Left ventricle myocardium superior (tissue), 1 donor: Measurements from ENCODE around the gene RAB3IP. TPM values are rescaled to one million over a fixed set of nuclear protein-coding genes. Genes with fewer than 3 reads are reported as not detected.

Experiments used
- total RNA-seq: library from RNA; stranded (reverse); fragmentation: NEBNext Ultra II Directional; extraction: Animal tissue kit (Norgen Biotek cat#: 25700); gene quantifications from one replicate; pipeline ENCODE4 v1.2.1, GENCODE V29; 2021
- donor health status: DM: no; HTN: yes; CAD: no; lungs with severe emphysema.

Gene RAB3IP
- total RNA-seq, 1 donor from 2014 or later: 39.4 TPM

Other genes starting within 250 kb of the RAB3IP start
- gene CCT2, start 153.4 kb upstream of the RAB3IP start, total RNA-seq: 89.1 TPM
- 50.8 TPM for gene LRRC10, start 128.0 kb upstream of the RAB3IP start, total RNA-seq
- gene BEST3, start 39.6 kb upstream of the RAB3IP start, total RNA-seq: 0.55 TPM
- gene MYRFL, start 86.4 kb downstream of the RAB3IP start, total RNA-seq: not detected